Measurements from ENCODE around the gene CYTL1. TPM values are rescaled to one million over a fixed set of nuclear protein-coding genes. Genes with fewer than 3 reads are reported as not detected.

CYTL1 gene
- total RNA-seq, 1 donor from 2014 or later: 9.4 TPM

DNA sequence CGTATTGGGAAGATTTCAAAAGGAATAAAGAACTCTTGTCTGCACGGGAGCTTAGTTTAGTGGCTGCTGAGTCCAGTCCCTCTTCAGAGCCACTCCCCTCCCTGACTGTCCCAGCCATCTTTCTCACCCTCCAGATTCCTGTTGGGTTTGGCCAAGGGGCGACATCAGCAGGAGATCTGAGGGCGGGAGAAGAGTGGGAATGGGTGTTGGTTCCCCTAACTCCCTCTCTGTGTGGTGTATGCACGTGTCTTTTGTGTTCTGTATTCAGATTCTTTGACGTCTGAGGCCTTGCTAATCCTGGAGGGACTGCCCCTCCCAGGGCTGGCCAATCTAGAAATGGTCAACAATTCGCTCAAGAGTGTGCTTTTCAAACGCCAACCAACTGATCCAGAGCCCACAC is 37.4 kb downstream of the CYTL1 start:
- Histone ChIP-seq H3K4me3 (ENCODE audit: low read depth, low read length) (no peak overlapping the region), H3K36me3 (ENCODE audit: control insufficient read depth, insufficient read depth, low read length) (no peaks in the 10 kb centered on the region), H3K27me3 (ENCODE audit: control insufficient read depth, insufficient read depth, low read length) (peaks cover 3% of the 10 kb centered on the region)
- no peak for TF ChIP-seq CTCF (IDR thresholded peaks at IDR 0.05; ENCODE audit: insufficient read depth, low read length, poor library complexity, severe bottlenecking)
- no peak for DNase-seq (ENCODE audit: low read depth)

DNA sequence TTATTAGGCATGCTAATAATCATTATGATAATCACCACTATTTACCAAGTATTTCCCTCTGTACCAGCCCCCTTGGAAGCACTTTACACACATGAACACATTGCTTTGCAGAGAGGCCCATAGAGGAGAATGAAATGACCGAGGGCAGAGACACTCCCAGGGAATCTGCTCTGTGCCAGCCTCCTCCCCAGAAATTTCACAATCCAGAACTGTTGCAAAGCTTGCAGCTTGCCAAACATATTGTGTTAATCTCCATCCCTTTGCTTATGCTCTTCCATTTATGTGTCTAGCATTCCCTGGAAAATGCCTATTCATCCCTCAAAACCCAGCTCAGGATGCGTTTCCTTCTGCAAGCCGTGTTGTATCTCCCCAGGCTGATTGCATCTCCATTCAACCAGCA is 37.8 kb downstream of the CYTL1 start:
- H3K36me3 ChIP-seq (ENCODE audit: control insufficient read depth, insufficient read depth, low read length): no peaks in the 10 kb centered on the region
- no peak overlapping the region for H3K4me3 ChIP-seq (ENCODE audit: low read depth, low read length)
- no peak for TF ChIP-seq CTCF (IDR thresholded peaks at IDR 0.05; ENCODE audit: insufficient read depth, low read length, poor library complexity, severe bottlenecking)
- H3K27me3 ChIP-seq (ENCODE audit: control insufficient read depth, insufficient read depth, low read length): peaks cover 3% of the 10 kb centered on the region
- no peak for DNase-seq (ENCODE audit: low read depth)

DNA sequence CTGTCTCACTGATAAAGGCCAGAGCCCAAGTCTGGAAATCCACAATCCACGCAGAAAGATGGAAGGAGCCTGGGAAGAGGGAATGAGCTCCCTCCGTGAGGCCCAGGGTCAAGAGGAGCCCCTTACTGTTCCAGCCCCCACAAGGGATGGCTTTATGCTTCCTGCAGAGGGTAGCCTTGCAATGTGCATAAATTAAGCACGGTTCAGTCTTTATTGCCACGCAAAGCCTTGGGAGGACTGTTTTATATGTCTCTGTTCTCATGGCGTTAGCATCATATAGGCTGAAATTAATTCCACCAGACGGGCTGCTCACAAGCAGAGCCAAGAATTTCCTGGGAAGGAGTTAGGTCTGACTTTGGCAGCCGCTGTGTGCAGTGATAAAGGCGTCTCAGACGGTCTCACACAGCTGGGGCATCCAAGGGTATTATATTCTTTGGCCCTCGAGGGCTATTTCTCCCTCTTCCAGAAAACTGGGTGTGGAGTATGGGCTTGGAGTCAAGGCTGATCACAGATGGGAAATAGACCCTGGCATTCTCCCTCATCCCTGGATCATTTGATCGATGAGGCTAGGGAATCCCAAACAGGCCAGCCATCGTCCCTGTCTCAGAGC is 38.5 kb downstream of the CYTL1 start:
- no peak for DNase-seq (ENCODE audit: low read depth)
- TF ChIP-seq CTCF (IDR thresholded peaks at IDR 0.05; ENCODE audit: insufficient read depth, low read length, poor library complexity, severe bottlenecking): no peak

DNA sequence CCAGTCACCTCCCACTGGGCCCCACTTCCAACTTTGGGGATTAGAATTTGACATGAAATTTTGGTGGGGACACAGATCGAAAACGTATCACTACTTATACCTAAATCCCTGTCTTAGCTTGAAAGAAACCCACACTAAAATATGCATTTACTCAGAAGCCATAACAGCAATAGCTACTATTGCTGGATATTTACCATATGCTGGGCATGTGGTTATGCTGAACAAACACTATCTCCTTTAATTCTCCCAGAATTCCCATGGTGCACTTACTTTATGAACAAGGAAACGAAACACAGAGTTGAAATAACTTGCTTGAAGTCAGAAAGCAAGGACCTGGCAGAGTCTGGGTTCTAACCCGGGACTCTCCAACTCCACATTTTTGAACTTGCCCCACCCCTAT is 39.3 kb downstream of the CYTL1 start:
- Histone ChIP-seq H3K4me3 (ENCODE audit: low read depth, low read length) (no peak overlapping the region), H3K36me3 (ENCODE audit: control insufficient read depth, insufficient read depth, low read length) (no peaks in the 10 kb centered on the region), H3K27me3 (ENCODE audit: control insufficient read depth, insufficient read depth, low read length) (peaks cover under 1% of the 10 kb centered on the region)
- DNase-seq (ENCODE audit: low read depth): no peak
- no peak for TF ChIP-seq CTCF (IDR thresholded peaks at IDR 0.05; ENCODE audit: insufficient read depth, low read length, poor library complexity, severe bottlenecking)

More for the DNA sequence above, 38.5 kb downstream of the CYTL1 start:
- Histone ChIP-seq H3K36me3 (ENCODE audit: control insufficient read depth, insufficient read depth, low read length) (no peaks in the 10 kb centered on the region), H3K27me3 (ENCODE audit: control insufficient read depth, insufficient read depth, low read length) (peaks cover 3% of the 10 kb centered on the region), H3K4me3 (ENCODE audit: low read depth, low read length) (no peak overlapping the region)

GRCh38 chr4:4974727-4975126 is 44.5 kb downstream of the CYTL1 start:
- DNase-seq (ENCODE audit: low read depth): no peak
- Histone ChIP-seq H3K27me3 (ENCODE audit: control insufficient read depth, insufficient read depth, low read length) (no peaks in the 10 kb centered on the region), H3K36me3 (ENCODE audit: control insufficient read depth, insufficient read depth, low read length) (no peaks in the 10 kb centered on the region), H3K4me3 (ENCODE audit: low read depth, low read length) (no peak overlapping the region)
- TF ChIP-seq CTCF (IDR thresholded peaks at IDR 0.05; ENCODE audit: insufficient read depth, low read length, poor library complexity, severe bottlenecking): no peak

DNA sequence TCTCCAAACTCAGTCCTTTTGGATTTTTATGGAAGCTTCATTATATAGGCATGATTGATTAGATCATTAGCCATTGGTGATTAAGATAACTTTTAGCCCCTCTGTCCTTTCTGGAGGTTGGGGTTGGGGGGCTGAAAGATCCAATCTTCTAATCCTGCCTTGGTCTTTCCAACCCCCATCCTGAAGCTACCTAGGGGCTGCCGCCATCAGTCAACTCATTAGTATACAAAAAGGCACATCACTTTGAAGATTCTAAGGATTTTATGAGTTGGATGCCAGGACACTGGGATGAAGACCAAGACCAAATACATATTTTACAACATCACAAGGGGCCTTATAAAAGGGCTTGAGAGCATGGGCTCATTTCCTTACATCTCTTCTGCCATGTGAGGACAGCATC is 47.5 kb downstream of the CYTL1 start:
- no peak overlapping the region for H3K4me3 ChIP-seq (ENCODE audit: low read depth, low read length)

More for the DNA sequence above, 47.5 kb downstream of the CYTL1 start:
- Histone ChIP-seq H3K36me3 (ENCODE audit: control insufficient read depth, insufficient read depth, low read length) (no peaks in the 10 kb centered on the region), H3K27me3 (ENCODE audit: control insufficient read depth, insufficient read depth, low read length) (no peaks in the 10 kb centered on the region)
- no peak for DNase-seq (ENCODE audit: low read depth)
- no peak for TF ChIP-seq CTCF (IDR thresholded peaks at IDR 0.05; ENCODE audit: insufficient read depth, low read length, poor library complexity, severe bottlenecking)
